EH (cell line): ENCODE data around the gene SPOCK1.
A peak's percentile ranks its signal among the peaks of the same experiment; 100 is the strongest.
"Not testable (repeated sequence)": the region's sequence is repeated elsewhere in the genome, so short reads cannot be mapped to it uniquely, and the experiment has no call there.

Experiments used
- DNase-seq: peaks from one replicate; pipeline ENCODE4 v3.0.0-alpha.2; 2015; ENCODE audit warnings: low read depth

Gene SPOCK1

GRCh38 chr5:137395011-137395755, 103.9 kb downstream of the SPOCK1 start:
- DNase-seq = peak; percentile 72

- DNase-seq = no peak
Measured at GRCh38 chr5:137394380-137394779, 104.7 kb downstream of the SPOCK1 start.

GRCh38 chr5:137393196-137393993, 105.7 kb downstream of the SPOCK1 start:
- DNase-seq = no peak

GRCh38 chr5:137392261-137392660, 106.9 kb downstream of the SPOCK1 start:
- DNase-seq = no peak

GRCh38 chr5:137391044-137391443, 108.1 kb downstream of the SPOCK1 start:
- not testable (repeated sequence) for DNase-seq

GRCh38 chr5:137389042-137389441, 110.1 kb downstream of the SPOCK1 start:
- no peak for DNase-seq

- no peak for DNase-seq
Measured at GRCh38 chr5:137385064-137385463, 114.1 kb downstream of the SPOCK1 start.

GRCh38 chr5:137383909-137384308, 115.2 kb downstream of the SPOCK1 start:
- no peak for DNase-seq

- DNase-seq = no peak
Measured at GRCh38 chr5:137381555-137381954, 117.6 kb downstream of the SPOCK1 start.

GRCh38 chr5:137379555-137380286, 119.4 kb downstream of the SPOCK1 start:
- DNase-seq = peak; percentile 31

- no peak for DNase-seq
Measured at GRCh38 chr5:137375741-137376526, 123.2 kb downstream of the SPOCK1 start.

GRCh38 chr5:137374110-137374714, 124.9 kb downstream of the SPOCK1 start:
- no peak for DNase-seq

- DNase-seq = peak; percentile 84
Measured at GRCh38 chr5:137372773-137373160, 126.4 kb downstream of the SPOCK1 start.

GRCh38 chr5:137372016-137372772, 126.9 kb downstream of the SPOCK1 start:
- peak; percentile 44 for DNase-seq

GRCh38 chr5:137370096-137371071, 128.7 kb downstream of the SPOCK1 start:
- peak; percentile 95 for DNase-seq

- DNase-seq = no peak
Measured at GRCh38 chr5:137368651-137369050, 130.5 kb downstream of the SPOCK1 start.

GRCh38 chr5:137367951-137368350, 131.2 kb downstream of the SPOCK1 start:
- DNase-seq = peak; percentile 21

- DNase-seq = peak; percentile 15
Measured at GRCh38 chr5:137366526-137366925, 132.6 kb downstream of the SPOCK1 start.

GRCh38 chr5:137365126-137365865, 133.8 kb downstream of the SPOCK1 start:
- DNase-seq = peak; percentile 47
